Measurements from ENCODE around the gene LDLRAD4.

- no peak for TF ChIP-seq EZH2 (IDR thresholded peaks at IDR 0.05)
- TF ChIP-seq POLR2AphosphoS5 (IDR thresholded peaks at IDR 0.05; ENCODE audit: borderline replicate concordance, low read depth, low read length), result no peak
Observed at GRCh38 chr18:13388586-13389490, 170.3 kb downstream of the LDLRAD4 start.

Measured in SK-N-MC (cell line).